ENCODE data around the gene RTP5.
"Not testable (repeated sequence)": the region's sequence is repeated elsewhere in the genome, so short reads cannot be mapped to it uniquely, and the experiment has no call there.

The RTP5 gene

GRCh38 chr2:241922816-241923601 lies 53.5 kb downstream of the RTP5 start:
- H3K4me2 ChIP-seq (ENCODE audit: low read length) = not testable (repeated sequence)

More at GRCh38 chr2:241922816-241923601, 53.5 kb downstream of the RTP5 start:
- H3K27me3 ChIP-seq (ENCODE audit: insufficient read depth, low read length, poor library complexity); H2BK15ac ChIP-seq (replicated peaks; ENCODE audit: low read depth); H3K18ac ChIP-seq (ENCODE audit: low read length); H3K79me2 ChIP-seq (ENCODE audit: control insufficient read depth, insufficient read depth, low read length); DNase-seq; H3K56ac ChIP-seq (ENCODE audit: low read length); H4K5ac ChIP-seq (ENCODE audit: low read length); H3K79me1 ChIP-seq (ENCODE audit: low read length); H2BK5ac ChIP-seq (ENCODE audit: low read length); H4K8ac ChIP-seq (ENCODE audit: low read depth, low read length); H3K23ac ChIP-seq (ENCODE audit: low read length); H3K27ac ChIP-seq (ENCODE audit: low read depth, low read length); H2BK120ac ChIP-seq (ENCODE audit: low read depth, low read length); H3K4me1 ChIP-seq (ENCODE audit: control insufficient read depth, low read depth, low read length); H3K4me3 ChIP-seq (ENCODE audit: low read length); H3K9ac ChIP-seq (ENCODE audit: low read length); H3K4ac ChIP-seq (ENCODE audit: low read depth, low read length); H3K36me3 ChIP-seq (ENCODE audit: control insufficient read depth, insufficient read depth, low read length); H2AK5ac ChIP-seq (ENCODE audit: low read length): not testable (repeated sequence)
- WGBS (ENCODE audit: extremely low coverage, insufficient coverage, low lambda C conversion rate) = no CpG with 5 or more reads among the region's 13 CpGs

All from mesendoderm (in vitro differentiated cells).